DOHH2 (cell line): Measurements from ENCODE around the gene COL9A3.
"Not testable (repeated sequence)": the region's sequence is repeated elsewhere in the genome, so short reads cannot be mapped to it uniquely, and the experiment has no call there.

Source experiments
- EZH2phosphoT487 ChIP-seq: fragments of 200-600 bp; sonication (generic); IDR thresholded peaks from 2 replicates; pipeline ENCODE4 v1.6.1; 2017; ENCODE audit warnings: borderline replicate concordance, mild to moderate bottlenecking, antibody characterized with exemption, low read length, moderate library complexity, mixed read lengths
- TF ChIP-seq, protein P1 (sequence below): fragments of 200-600 bp; sonication (generic); IDR thresholded peaks from one replicate; pipeline ENCODE4 v1.5.1; 2014; ENCODE audit warnings: antibody characterized with exemption, mild to moderate bottlenecking, low read depth, low read length; ENCODE audit not compliant: poor library complexity, severe bottlenecking

DNA sequence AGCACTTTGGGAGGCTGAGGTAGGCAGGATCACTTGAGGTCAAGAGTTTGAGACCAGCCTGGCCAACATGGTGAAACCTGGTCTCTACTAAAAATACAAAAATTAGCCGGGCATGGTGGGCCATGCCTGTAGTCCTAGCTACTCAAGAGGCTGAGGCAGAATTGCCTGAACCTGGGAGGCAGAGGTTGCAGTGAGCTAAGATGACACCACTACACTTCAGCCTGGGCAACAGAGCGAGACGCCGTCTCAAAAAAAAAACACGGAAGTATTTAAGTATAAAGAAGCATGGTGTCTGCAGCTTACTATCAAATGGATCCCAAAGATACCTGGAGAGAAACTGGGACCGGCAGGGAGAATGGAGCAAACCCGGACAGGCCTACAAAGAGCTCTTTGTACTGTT lies 32.1 kb downstream of the COL9A3 start:
- TF ChIP-seq, protein P1, sequence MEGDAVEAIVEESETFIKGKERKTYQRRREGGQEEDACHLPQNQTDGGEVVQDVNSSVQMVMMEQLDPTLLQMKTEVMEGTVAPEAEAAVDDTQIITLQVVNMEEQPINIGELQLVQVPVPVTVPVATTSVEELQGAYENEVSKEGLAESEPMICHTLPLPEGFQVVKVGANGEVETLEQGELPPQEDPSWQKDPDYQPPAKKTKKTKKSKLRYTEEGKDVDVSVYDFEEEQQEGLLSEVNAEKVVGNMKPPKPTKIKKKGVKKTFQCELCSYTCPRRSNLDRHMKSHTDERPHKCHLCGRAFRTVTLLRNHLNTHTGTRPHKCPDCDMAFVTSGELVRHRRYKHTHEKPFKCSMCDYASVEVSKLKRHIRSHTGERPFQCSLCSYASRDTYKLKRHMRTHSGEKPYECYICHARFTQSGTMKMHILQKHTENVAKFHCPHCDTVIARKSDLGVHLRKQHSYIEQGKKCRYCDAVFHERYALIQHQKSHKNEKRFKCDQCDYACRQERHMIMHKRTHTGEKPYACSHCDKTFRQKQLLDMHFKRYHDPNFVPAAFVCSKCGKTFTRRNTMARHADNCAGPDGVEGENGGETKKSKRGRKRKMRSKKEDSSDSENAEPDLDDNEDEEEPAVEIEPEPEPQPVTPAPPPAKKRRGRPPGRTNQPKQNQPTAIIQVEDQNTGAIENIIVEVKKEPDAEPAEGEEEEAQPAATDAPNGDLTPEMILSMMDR: not testable (repeated sequence)
- not testable (repeated sequence) for TF ChIP-seq EZH2phosphoT487
